Progenitor cell of endocrine pancreas (in vitro differentiated cells): ENCODE measurements around the gene FZR1. TPM values are rescaled to one million over a fixed set of nuclear protein-coding genes. Genes with fewer than 3 reads are reported as not detected.
A peak's percentile ranks its signal among the peaks of the same experiment; 100 is the strongest.

Experiments
- DNase-seq: peaks from one replicate; pipeline ENCODE4 v3.0.0; 2021; ENCODE audit warnings: low spot score; ENCODE audit not compliant: unreplicated experiment
- H3K27ac Mint-ChIP-seq: 2 replicates; pipeline ENCODE4 v1.8.0; 2021; ENCODE audit warnings: mild to moderate bottlenecking, moderate library complexity, mixed read lengths
- H3K27me3 Mint-ChIP-seq: 2 replicates; pipeline ENCODE4 v1.8.0; 2021; ENCODE audit warnings: mixed read lengths
- H3K36me3 Mint-ChIP-seq: 2 replicates; pipeline ENCODE4 v1.8.0; 2022; ENCODE audit warnings: mixed read lengths; ENCODE audit not compliant: insufficient read depth
- H3K4me1 Mint-ChIP-seq: 2 replicates; pipeline ENCODE4 v1.8.0; 2021; ENCODE audit warnings: low read depth, mixed read lengths
- H3K4me3 Mint-ChIP-seq: 2 replicates; pipeline ENCODE4 v1.8.0; 2021; ENCODE audit warnings: low read depth, mild to moderate bottlenecking, moderate library complexity, mixed read lengths
- H3K9me3 Mint-ChIP-seq: 2 replicates; pipeline ENCODE4 v1.8.0; 2021; ENCODE audit warnings: low read depth, mixed read lengths
- CTCF ChIP-seq: fragments of 200-600 bp; sonication (generic); IDR thresholded peaks from one replicate; pipeline ENCODE4 v1.5.0; 2021; ENCODE audit warnings: antibody characterized with exemption, mild to moderate bottlenecking; ENCODE audit not compliant: unreplicated experiment
- total RNA-seq: library from RNA; stranded (reverse); gene quantifications from 2 replicates; pipeline ENCODE4 v1.2.1, GENCODE V29; 2021

The FZR1 gene
- total RNA-seq, 1 donor from 2014 or later, result 70.5 TPM

- DNase-seq, result no peak
- TF ChIP-seq CTCF, result no peak
- Mint-ChIP-seq H3K4me1 (peaks cover 3% of the 10 kb centered on the region), H3K27me3 (peaks cover 47% of the 10 kb centered on the region), H3K4me3 (no peak overlapping the region), H3K36me3 (no peaks in the 10 kb centered on the region), H3K9me3 (peaks cover 3% of the 10 kb centered on the region), H3K27ac (no peak overlapping the region)
Measured at GRCh38 chr19:3469638-3470499, 36.2 kb upstream of the FZR1 start.

GRCh38 chr19:3470500-3471128 is 35.5 kb upstream of the FZR1 start:
- no peak for TF ChIP-seq CTCF
- Mint-ChIP-seq H3K27ac (no peak overlapping the region), H3K9me3 (peaks cover 3% of the 10 kb centered on the region), H3K4me1 (peaks cover 3% of the 10 kb centered on the region), H3K36me3 (no peaks in the 10 kb centered on the region), H3K27me3 (peaks cover 39% of the 10 kb centered on the region), H3K4me3 (no peak overlapping the region)
- DNase-seq, result no peak

- DNase-seq, result no peak
- H3K36me3 Mint-ChIP-seq, result no peaks in the 10 kb centered on the region
- peaks cover 3% of the 10 kb centered on the region for H3K4me1 Mint-ChIP-seq
- TF ChIP-seq CTCF, result peak; percentile 61
- no peak overlapping the region for H3K27ac Mint-ChIP-seq
- peaks cover 3% of the 10 kb centered on the region for H3K9me3 Mint-ChIP-seq
- H3K27me3 Mint-ChIP-seq, result peaks cover 27% of the 10 kb centered on the region
- H3K4me3 Mint-ChIP-seq, result no peak overlapping the region
Measured at GRCh38 chr19:3471954-3472655, 34.0 kb upstream of the FZR1 start.

- Mint-ChIP-seq H3K36me3 (no peaks in the 10 kb centered on the region), H3K27me3 (peaks cover 17% of the 10 kb centered on the region), H3K4me1 (peaks cover 3% of the 10 kb centered on the region), H3K27ac (no peak overlapping the region), H3K4me3 (no peak overlapping the region), H3K9me3 (no peaks in the 10 kb centered on the region)
- DNase-seq, result no peak
- no peak for TF ChIP-seq CTCF
Measured at GRCh38 chr19:3474010-3474409, 32.1 kb upstream of the FZR1 start.

GRCh38 chr19:3474614-3475013 is 31.5 kb upstream of the FZR1 start:
- no peak for DNase-seq
- no peak for TF ChIP-seq CTCF

More at GRCh38 chr19:3474614-3475013, 31.5 kb upstream of the FZR1 start:
- Mint-ChIP-seq H3K36me3 (no peaks in the 10 kb centered on the region), H3K4me3 (no peak overlapping the region), H3K9me3 (no peaks in the 10 kb centered on the region), H3K27me3 (peaks cover 11% of the 10 kb centered on the region), H3K27ac (no peak overlapping the region), H3K4me1 (peaks cover 3% of the 10 kb centered on the region)
